ENCODE data around the gene ABR.

GRCh38 chr17:953767-954166 lies 226.0 kb downstream of the ABR start:
- TF ChIP-seq CTCF (IDR thresholded peaks at IDR 0.05) (no peak), POLR2A (IDR thresholded peaks at IDR 0.05) (no peak)

Measured in suprapubic skin (tissue), 3 donors.